H1 (cell line): ENCODE data around the gene DISP1. TPM values are rescaled to one million over a fixed set of nuclear protein-coding genes. Genes with fewer than 3 reads are reported as not detected.

Experiments
- CTCF ChIA-PET: fragments of 300-600 bp; sonication (Branson Sonifier 250); formaldehyde crosslinking; loops from one replicate; lab custom pipeline; 2021; ENCODE audit not compliant: partially characterized antibody; lab: Charles Lee
- POLR2A ChIA-PET: fragments of 300-600 bp; sonication (Branson Sonifier 250); formaldehyde crosslinking; loops from one replicate; lab custom pipeline; 2021; ENCODE audit warnings: inconsistent platforms; ENCODE audit not compliant: partially characterized antibody; lab: Charles Lee
- DNase-seq, 2 experiments: peaks; one replicate each; pipeline versions ENCODE4 v3.0.0 to v3.0.0-alpha.2; 2010 to 2022; ENCODE audit warnings: low spot score in 2 of 2, low read depth in 1 of 2, mixed read lengths in 1 of 2
- FAIRE-seq: peaks from 2 replicates; lab custom pipeline; 2011; peaks lifted over from hg19 to GRCh38; lab: Jason Lieb, UNC
- H2AFZ ChIP-seq: 2 replicates; pipeline ENCODE4 v1.8.1; 2012; ENCODE audit warnings: low read length, inconsistent platforms
- H2AK5ac ChIP-seq: 2 replicates; pipeline ENCODE4 v1.6.1; 2013; ENCODE audit warnings: low read depth, low read length
- H2BK120ac ChIP-seq: replicated peaks from 2 replicates; pipeline ENCODE3; 2013; ENCODE audit warnings: low read depth, low read length, inconsistent platforms
- H2BK12ac ChIP-seq: 2 replicates; pipeline ENCODE4 v1.6.1; 2013; ENCODE audit warnings: low read depth, low read length
- H2BK15ac ChIP-seq: 2 replicates; pipeline ENCODE4 v1.6.1; 2013; ENCODE audit warnings: low read length
- H2BK20ac ChIP-seq: 2 replicates; pipeline ENCODE4 v1.6.1; 2013; ENCODE audit warnings: low read length
- H2BK5ac ChIP-seq: 2 replicates; pipeline ENCODE4 v1.6.1; 2013; ENCODE audit warnings: low read depth, low read length
- H3K14ac ChIP-seq: 2 replicates; pipeline ENCODE4 v1.6.1; 2013; ENCODE audit warnings: inconsistent platforms; ENCODE audit not compliant: insufficient read length
- H3K18ac ChIP-seq: 2 replicates; pipeline ENCODE4 v1.6.1; 2013; ENCODE audit warnings: low read length; ENCODE audit errors: extremely low read depth
- H3K23ac ChIP-seq: 2 replicates; pipeline ENCODE4 v1.6.1; 2013; ENCODE audit warnings: inconsistent platforms; ENCODE audit not compliant: insufficient read length
- H3K23me2 ChIP-seq: 2 replicates; pipeline ENCODE4 v1.6.1; 2013; ENCODE audit warnings: low read depth, low read length
- H3K27ac ChIP-seq: 2 replicates; pipeline ENCODE4 v1.6.1; 2011; ENCODE audit warnings: low read depth, low read length, inconsistent platforms
- H3K27me3 ChIP-seq, 4 experiments: replicated peaks in 1 of 4; 1 replicate in 1 of 4; 2 replicates in 3 of 4; pipeline versions ENCODE4 v1.6.1 to v1.8.1; 2011 to 2013; ENCODE audit warnings: low read length in 3 of 4, mild to moderate bottlenecking in 3 of 4, inconsistent platforms in 2 of 4, mixed read lengths in 2 of 4, moderate library complexity in 1 of 4; ENCODE audit not compliant: control insufficient read depth in 3 of 4, insufficient read depth in 3 of 4; ENCODE audit errors: extremely low read depth in 1 of 4
- H3K36me3 ChIP-seq, 4 experiments: 2 replicates each; pipeline versions ENCODE4 v1.6.1 to v1.8.1; 2011 to 2013; ENCODE audit warnings: mild to moderate bottlenecking in 4 of 4, low read length in 3 of 4, moderate library complexity in 2 of 4, control low read depth in 1 of 4, inconsistent platforms in 1 of 4; ENCODE audit not compliant: insufficient read depth in 4 of 4, control insufficient read depth in 2 of 4
- H3K4ac ChIP-seq: replicated peaks from 2 replicates; pipeline ENCODE3; 2013; ENCODE audit warnings: low read length, low read depth, mixed read lengths, inconsistent platforms; ENCODE audit not compliant: insufficient read length
- H3K4me1 ChIP-seq, 4 experiments: replicated peaks in 1 of 4; 1 replicate in 1 of 4; 2 replicates in 3 of 4; pipeline versions ENCODE4 v1.6.1 to v1.8.1; 2011 to 2013; ENCODE audit warnings: low read length in 3 of 4, inconsistent platforms in 2 of 4, mixed read lengths in 1 of 4; ENCODE audit not compliant: insufficient read depth in 4 of 4, control insufficient read depth in 3 of 4
- H3K4me2 ChIP-seq, 2 experiments: 2 replicates each; pipeline versions ENCODE4 v1.6.1 to v1.8.1; 2011 to 2013; ENCODE audit warnings: low read depth in 2 of 2, low read length in 2 of 2, control low read depth in 1 of 2, inconsistent platforms in 1 of 2, mild to moderate bottlenecking in 1 of 2; ENCODE audit not compliant: insufficient read depth in 1 of 2
- H3K4me3 ChIP-seq, 4 experiments: fragments of 200-600, 300-600 bp in 1 of 4; sonication (generic), shearing (Covaris generic), sonication (Bioruptor Twin) in 1 of 4; 2 replicates each; pipeline versions ENCODE4 v1.5.1 to v1.8.1; 2011 to 2016; ENCODE audit warnings: low read length in 4 of 4, low read depth in 3 of 4, control low read depth in 2 of 4, inconsistent platforms in 2 of 4, mild to moderate bottlenecking in 2 of 4, mixed read lengths in 1 of 4, moderate library complexity in 1 of 4; ENCODE audit not compliant: insufficient read depth in 2 of 4; ENCODE audit errors: extremely low read depth in 1 of 4
- H3K56ac ChIP-seq: replicated peaks from 2 replicates; pipeline ENCODE3; 2013; ENCODE audit warnings: low read depth, mild to moderate bottlenecking, mixed read lengths, low read length, inconsistent platforms; ENCODE audit not compliant: insufficient read length
- H3K79me1 ChIP-seq: 2 replicates; pipeline ENCODE4 v1.6.1; 2013; ENCODE audit warnings: low read depth, low read length, control low read depth
- H3K79me2 ChIP-seq, 2 experiments: 2 replicates each; pipeline versions ENCODE4 v1.6.1 to v1.8.1; 2012 to 2013; ENCODE audit warnings: low read length in 2 of 2, mild to moderate bottlenecking in 2 of 2, inconsistent platforms in 1 of 2; ENCODE audit not compliant: insufficient read depth in 2 of 2, control insufficient read depth in 1 of 2
- H3K9ac ChIP-seq, 4 experiments: replicated peaks in 1 of 4; 1 replicate in 1 of 4; 2 replicates in 3 of 4; pipeline versions ENCODE4 v1.6.1 to v1.8.1; 2011 to 2013; ENCODE audit warnings: low read depth in 3 of 4, low read length in 3 of 4, control low read depth in 2 of 4, mild to moderate bottlenecking in 2 of 4, moderate library complexity in 2 of 4, inconsistent platforms in 1 of 4; ENCODE audit errors: extremely low read depth in 1 of 4
- H3K9me3 ChIP-seq, 2 experiments: 2 replicates each; pipeline versions ENCODE4 v1.6.1 to v1.8.1; 2012 to 2013; ENCODE audit warnings: mild to moderate bottlenecking in 2 of 2, moderate library complexity in 2 of 2, control low read depth in 1 of 2, inconsistent platforms in 1 of 2, low read depth in 1 of 2, low read length in 1 of 2, mixed read lengths in 1 of 2; ENCODE audit not compliant: insufficient read depth in 2 of 2
- H4K20me1 ChIP-seq, 2 experiments: replicated peaks in 1 of 2; 2 replicates each; pipeline versions ENCODE3 to v1.8.1; 2011 to 2013; ENCODE audit warnings: inconsistent platforms in 2 of 2, low read length in 2 of 2, mild to moderate bottlenecking in 1 of 2; ENCODE audit not compliant: insufficient read depth in 2 of 2, control insufficient read depth in 1 of 2
- H4K5ac ChIP-seq: 2 replicates; pipeline ENCODE4 v1.6.1; 2013; ENCODE audit warnings: low read length, low read depth, mixed read lengths, inconsistent platforms; ENCODE audit not compliant: insufficient read length
- H4K8ac ChIP-seq: 2 replicates; pipeline ENCODE4 v1.8.0; 2013; ENCODE audit warnings: mild to moderate bottlenecking, moderate library complexity, low read length, inconsistent platforms; ENCODE audit not compliant: insufficient read depth; ENCODE audit errors: extremely low read depth
- H4K91ac ChIP-seq: replicated peaks from 2 replicates; pipeline ENCODE3; 2013; ENCODE audit warnings: low read length, mixed read lengths, inconsistent platforms; ENCODE audit not compliant: insufficient read length
- CTCF ChIP-seq, 3 experiments: IDR thresholded peaks; 1 replicate in 2 of 3; 2 replicates in 1 of 3; pipeline versions ENCODE4 v1.5.1 to v1.6.1; 2011; ENCODE audit warnings: low read length in 3 of 3, mild to moderate bottlenecking in 3 of 3, inconsistent platforms in 2 of 3, low read depth in 1 of 3, moderate library complexity in 1 of 3; ENCODE audit not compliant: insufficient read depth in 1 of 3; ENCODE audit errors: control extremely low read depth in 1 of 3
- POLR2AphosphoS5 ChIP-seq: IDR thresholded peaks from 2 replicates; pipeline ENCODE4 v1.6.1; 2011; ENCODE audit warnings: low read depth, low read length
- TAF1 ChIP-seq: IDR thresholded peaks from 2 replicates; pipeline ENCODE4 v1.6.1; 2011; ENCODE audit warnings: mild to moderate bottlenecking, low read depth, low read length
- WGBS, 2 experiments: shearing (Covaris generic) in 1 of 2; methylation state at CpG; one replicate each; pipeline versions ENCODE4 v1.1.6 to v1.1.7; 2013 to 2015; ENCODE audit warnings: low lambda C conversion rate in 2 of 2, mixed read lengths in 2 of 2, inconsistent platforms in 1 of 2, low coverage in 1 of 2, missing lambda C conversion rate in 1 of 2; ENCODE audit not compliant: insufficient replicate concordance in 2 of 2, insufficient coverage in 1 of 2, insufficient read length in 1 of 2; ENCODE audit errors: extremely low coverage in 1 of 2, missing lambda C conversion rate in 1 of 2; 5-methylcytosine and 5-hydroxymethylcytosine counted together
- polyA plus RNA-seq, 7 experiments: library from polyadenylated mRNA; depleted of rRNA in 3 of 7; stranded (reverse) in 5 of 7; unstranded in 2 of 7; fragments of >200 nt in 5 of 7; fragments of 200-250 nt in 2 of 7; gene quantifications; 1 replicate in 5 of 7; 2 replicates in 1 of 7; 4 replicates in 1 of 7; pipeline versions ENCODE4 v1.2.1 to v1.2.3, GENCODE V29; 2011 to 2013; ENCODE audit warnings: missing spikeins in 2 of 7, mixed read lengths in 2 of 7
- total RNA-seq: library from RNA; stranded (reverse); fragmentation: NEBNext Ultra II Directional; extraction: Animal tissue kit (Norgen Biotek cat#: 25700); gene quantifications from 2 replicates; pipeline ENCODE4 v1.2.1, GENCODE V29; 2021

Gene DISP1
- total and polyA plus RNA-seq, 2 of the 8 experiments (the other 6 are each of a cell fraction or from before 2014, with no cell fraction given), result 4.1 to 6.1 TPM

GRCh38 chr1:222785529-222785928, 29.3 kb upstream of the DISP1 start:
- no peak for FAIRE-seq
- Histone ChIP-seq H2AFZ (no peak overlapping the region), H2BK15ac (no peak overlapping the region)
- no peak for TF ChIP-seq TAF1
- no peak for TF ChIP-seq POLR2AphosphoS5
- no peak for TF ChIP-seq CTCF (IDR thresholded peaks at IDR 0.05; ENCODE audit: control extremely low read depth in 1 of 3, insufficient read depth in 1 of 3, low read depth in 1 of 3, low read length in 3 of 3)

More at GRCh38 chr1:222785529-222785928, 29.3 kb upstream of the DISP1 start:
- Histone ChIP-seq H3K56ac (no peak overlapping the region), H4K91ac (no peak overlapping the region), H3K27me3 (peaks cover 0 to 1% (median 0%) of the 10 kb centered on the region in 4 experiments; a peak in 1 of 7 replicates), H3K4me2 (no peak overlapping the region), H3K27ac (no peak overlapping the region), H2BK20ac (no peak overlapping the region), H3K79me2 (no peaks in the 10 kb centered on the region), H3K9me3 (no peaks in the 10 kb centered on the region), H3K79me1 (no peaks in the 10 kb centered on the region), H3K14ac (no peak overlapping the region), H4K8ac (no peak overlapping the region), H3K23ac (no peak overlapping the region), H2BK12ac (no peak overlapping the region), H3K4me3 (no peak overlapping the region), H3K4me1 (no peaks in the 10 kb centered on the region), H3K18ac (no peak overlapping the region), H3K36me3 (no peaks in the 10 kb centered on the region), H3K4ac (no peak overlapping the region), H2BK120ac (no peak overlapping the region), H3K23me2 (no peaks in the 10 kb centered on the region), H2BK5ac (no peak overlapping the region), H4K5ac (no peak overlapping the region), H3K9ac (no peak overlapping the region), H2AK5ac (no peak overlapping the region), H4K20me1 (no peaks in the 10 kb centered on the region)
- 93% methylated on average over 2 of the region's 2 CpGs; no CpG with 5 or more reads in 1 of the 2 experiments for WGBS, 2 experiments
- DNase-seq, result no peak
- POLR2A ChIA-PET, result no interaction called here
- CTCF ChIA-PET, result interaction anchor here (1.1 to 4.6 kb wide), 4 partner anchors 10 to 304 kb away, joined by 3 to 22 read pairs (median 6); no protein-coding TSS in a partner anchor
